Adrenal gland (tissue), 5 donors: ENCODE results near the gene CAMTA1.

ENCODE experiments used
- POLR2A ChIP-seq, 2 donors: fragments of 450-650 bp; IDR thresholded peaks; one replicate each; pipeline ENCODE4 v1.6.1; 2017; ENCODE audit warnings: antibody characterized with exemption in 2 of 2, mild to moderate bottlenecking in 2 of 2, moderate library complexity in 1 of 2
- TF ChIP-seq, protein P1 (sequence below), 6 experiments: fragments of 450-650 bp in 4 of 6; fragments of 200-600 bp in 2 of 6; sonication (generic) in 1 of 6; IDR thresholded peaks; 1 replicate in 5 of 6; 2 replicates in 1 of 6; pipeline versions ENCODE4 v1.5.1 to v1.8.0; 2016 to 2021; ENCODE audit warnings: antibody characterized with exemption in 6 of 6, mild to moderate bottlenecking in 2 of 6, moderate library complexity in 1 of 6
- donor health status: DM: no; HTN: no; CAD: no.

DNA sequence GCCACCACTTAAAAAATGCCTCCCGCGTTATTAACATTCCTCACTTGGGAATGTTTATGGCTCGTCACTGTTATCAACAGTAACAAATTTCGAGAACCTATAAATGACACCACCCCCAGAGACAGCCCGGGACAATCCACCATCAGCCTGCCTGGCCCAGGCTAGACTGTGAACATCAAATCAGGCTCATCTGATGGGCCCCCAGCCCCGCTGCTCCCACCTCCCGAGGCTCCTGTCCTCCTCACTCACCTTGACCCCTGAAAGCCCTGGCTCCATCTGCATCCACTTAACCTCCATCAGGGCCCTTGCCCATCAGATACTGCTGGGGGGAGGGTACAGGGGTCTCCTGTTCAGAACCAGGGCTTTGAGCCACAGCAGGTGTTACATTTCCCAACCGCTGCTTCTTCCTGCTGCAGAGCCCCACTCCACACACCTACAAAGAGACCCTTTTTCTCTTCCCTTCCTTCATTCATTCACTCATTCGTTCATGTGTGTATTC lies 829.4 kb downstream of the CAMTA1 start:
- TF ChIP-seq, protein P1, sequence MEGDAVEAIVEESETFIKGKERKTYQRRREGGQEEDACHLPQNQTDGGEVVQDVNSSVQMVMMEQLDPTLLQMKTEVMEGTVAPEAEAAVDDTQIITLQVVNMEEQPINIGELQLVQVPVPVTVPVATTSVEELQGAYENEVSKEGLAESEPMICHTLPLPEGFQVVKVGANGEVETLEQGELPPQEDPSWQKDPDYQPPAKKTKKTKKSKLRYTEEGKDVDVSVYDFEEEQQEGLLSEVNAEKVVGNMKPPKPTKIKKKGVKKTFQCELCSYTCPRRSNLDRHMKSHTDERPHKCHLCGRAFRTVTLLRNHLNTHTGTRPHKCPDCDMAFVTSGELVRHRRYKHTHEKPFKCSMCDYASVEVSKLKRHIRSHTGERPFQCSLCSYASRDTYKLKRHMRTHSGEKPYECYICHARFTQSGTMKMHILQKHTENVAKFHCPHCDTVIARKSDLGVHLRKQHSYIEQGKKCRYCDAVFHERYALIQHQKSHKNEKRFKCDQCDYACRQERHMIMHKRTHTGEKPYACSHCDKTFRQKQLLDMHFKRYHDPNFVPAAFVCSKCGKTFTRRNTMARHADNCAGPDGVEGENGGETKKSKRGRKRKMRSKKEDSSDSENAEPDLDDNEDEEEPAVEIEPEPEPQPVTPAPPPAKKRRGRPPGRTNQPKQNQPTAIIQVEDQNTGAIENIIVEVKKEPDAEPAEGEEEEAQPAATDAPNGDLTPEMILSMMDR (IDR thresholded peaks at IDR 0.05), result no peak
- TF ChIP-seq POLR2A (IDR thresholded peaks at IDR 0.05), result no peak
